Astrocyte of the cerebellum (primary cell): ENCODE measurements around the gene ASIC2.

Source experiments
- DNase-seq: peaks from one replicate; pipeline ENCODE4 v3.0.0-alpha.2; 2011; ENCODE audit warnings: low read depth
- H3K4me3 ChIP-seq: 2 replicates; pipeline ENCODE4 v1.5.1; 2011; ENCODE audit warnings: mild to moderate bottlenecking, low read depth, low read length, moderate library complexity
- in situ Hi-C: cut with HindIII; loops from 2 replicates; pipeline ENCODE4 v1.10.0; 2017; ENCODE audit warnings: low sequenced_read_pairs
- TF ChIP-seq, protein P1 (sequence below): IDR thresholded peaks from 2 replicates; pipeline ENCODE4 v1.5.1; 2012; ENCODE audit warnings: low read length, low read depth, moderate library complexity, mild to moderate bottlenecking; ENCODE audit errors: missing control alignments

ASIC2 gene

DNA sequence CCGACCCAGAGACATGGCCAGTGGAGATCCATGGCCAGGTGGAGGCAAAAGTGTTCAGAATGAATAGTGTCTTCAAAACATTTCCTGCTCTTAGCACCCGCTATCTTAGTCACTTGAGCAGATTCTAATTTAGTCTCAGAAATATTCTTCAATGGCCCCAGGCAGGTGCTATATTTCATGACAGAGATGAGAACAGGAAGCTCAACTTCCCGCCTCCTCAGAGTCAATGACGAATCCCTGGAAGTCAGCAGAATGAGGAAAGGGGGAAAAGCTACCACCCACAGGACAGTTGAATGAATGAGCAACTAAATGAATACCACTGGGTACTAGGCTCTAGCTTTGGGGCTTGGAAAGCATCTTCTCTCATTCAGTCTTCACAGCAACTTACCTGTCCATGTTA, 147.2 kb downstream of the ASIC2 start:
- no peak overlapping the region for H3K4me3 ChIP-seq
- no peak for DNase-seq
- TF ChIP-seq, protein P1, sequence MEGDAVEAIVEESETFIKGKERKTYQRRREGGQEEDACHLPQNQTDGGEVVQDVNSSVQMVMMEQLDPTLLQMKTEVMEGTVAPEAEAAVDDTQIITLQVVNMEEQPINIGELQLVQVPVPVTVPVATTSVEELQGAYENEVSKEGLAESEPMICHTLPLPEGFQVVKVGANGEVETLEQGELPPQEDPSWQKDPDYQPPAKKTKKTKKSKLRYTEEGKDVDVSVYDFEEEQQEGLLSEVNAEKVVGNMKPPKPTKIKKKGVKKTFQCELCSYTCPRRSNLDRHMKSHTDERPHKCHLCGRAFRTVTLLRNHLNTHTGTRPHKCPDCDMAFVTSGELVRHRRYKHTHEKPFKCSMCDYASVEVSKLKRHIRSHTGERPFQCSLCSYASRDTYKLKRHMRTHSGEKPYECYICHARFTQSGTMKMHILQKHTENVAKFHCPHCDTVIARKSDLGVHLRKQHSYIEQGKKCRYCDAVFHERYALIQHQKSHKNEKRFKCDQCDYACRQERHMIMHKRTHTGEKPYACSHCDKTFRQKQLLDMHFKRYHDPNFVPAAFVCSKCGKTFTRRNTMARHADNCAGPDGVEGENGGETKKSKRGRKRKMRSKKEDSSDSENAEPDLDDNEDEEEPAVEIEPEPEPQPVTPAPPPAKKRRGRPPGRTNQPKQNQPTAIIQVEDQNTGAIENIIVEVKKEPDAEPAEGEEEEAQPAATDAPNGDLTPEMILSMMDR: no peak
- in situ Hi-C loops: no loop called here

- TF ChIP-seq, protein P1: no peak
- no peak overlapping the region for H3K4me3 ChIP-seq
- in situ Hi-C loops: no loop called here
- no peak for DNase-seq
Observed at GRCh38 chr17:33144837-33145236, 148.3 kb downstream of the ASIC2 start.

GRCh38 chr17:33142705-33143299, 150.3 kb downstream of the ASIC2 start:
- in situ Hi-C loops: no loop called here
- DNase-seq: no peak
- TF ChIP-seq, protein P1: no peak
- H3K4me3 ChIP-seq: no peak overlapping the region

DNA sequence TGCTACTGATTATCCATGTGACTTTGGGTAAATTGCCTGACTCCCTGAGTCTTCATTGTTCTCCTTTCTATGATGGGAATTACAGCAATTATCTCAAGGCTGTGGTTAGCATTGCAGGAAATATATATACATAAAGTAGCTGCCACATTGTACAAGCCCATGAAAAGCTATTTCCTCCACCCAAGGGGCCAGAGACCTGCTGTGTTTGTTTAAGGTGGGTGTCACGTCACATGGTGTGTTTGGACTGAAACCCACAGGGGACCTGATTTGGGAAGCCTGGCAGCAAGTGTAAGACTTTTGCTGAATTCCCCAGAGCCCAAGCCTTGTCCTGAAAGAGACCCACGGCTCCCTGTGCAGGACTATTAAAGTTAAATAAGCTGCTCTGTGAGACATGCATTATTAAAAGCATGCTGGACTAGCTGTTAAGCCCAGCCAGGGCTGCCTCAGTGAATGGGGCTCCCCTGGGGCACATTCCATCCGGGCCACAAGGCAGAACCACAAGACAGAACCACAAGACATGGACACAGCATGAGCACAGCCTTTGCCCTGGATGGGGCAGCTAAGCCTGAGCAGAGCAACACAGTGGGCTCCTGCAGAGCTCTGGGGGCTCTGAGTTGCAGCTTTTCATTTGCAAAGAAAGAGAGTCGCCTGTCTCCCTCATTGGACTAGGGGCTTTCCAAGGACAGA, 152.5 kb downstream of the ASIC2 start:
- TF ChIP-seq, protein P1: no peak
- H3K4me3 ChIP-seq: no peak overlapping the region
- in situ Hi-C loops: no loop called here
- DNase-seq: peak; percentile 46

GRCh38 chr17:33138627-33139026, 154.5 kb downstream of the ASIC2 start:
- in situ Hi-C loops: no loop called here
- no peak overlapping the region for H3K4me3 ChIP-seq
- TF ChIP-seq, protein P1: no peak
- no peak for DNase-seq

DNA sequence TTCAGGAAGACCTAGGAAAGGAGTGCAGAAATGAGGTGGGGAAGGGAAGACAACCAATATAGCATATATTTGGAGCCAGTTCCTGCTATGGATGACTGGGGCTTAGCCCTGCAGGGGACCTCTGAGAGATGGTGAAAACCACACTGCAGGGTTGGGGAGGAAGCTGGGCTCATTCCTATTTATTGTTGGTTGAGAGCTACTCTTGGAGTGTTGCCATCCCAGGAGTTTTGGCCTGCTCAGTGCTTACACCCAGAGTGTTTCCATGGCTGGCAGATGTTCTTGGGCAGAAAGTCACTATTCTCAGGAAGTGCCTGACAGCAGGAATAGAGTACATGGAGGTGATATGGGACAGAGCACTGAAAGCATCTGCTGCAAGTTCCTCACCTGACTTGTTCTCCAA, 155.7 kb downstream of the ASIC2 start:
- peak; percentile 26 for DNase-seq
- TF ChIP-seq, protein P1: no peak
- in situ Hi-C loops: no loop called here

More for the DNA sequence above, 155.7 kb downstream of the ASIC2 start:
- H3K4me3 ChIP-seq: no peak overlapping the region
